Skeletal muscle satellite cell (primary cell): ENCODE results near the gene CCR7.

Experiments used
- H3K27me3 ChIP-seq: 2 replicates; pipeline ENCODE4 v1.7.0; 2013; ENCODE audit warnings: low read length; ENCODE audit not compliant: control insufficient read depth, insufficient read depth
- H3K36me3 ChIP-seq: 2 replicates; pipeline ENCODE4 v1.7.0; 2013; ENCODE audit warnings: mild to moderate bottlenecking, control low read depth, low read length; ENCODE audit not compliant: insufficient read depth
- H3K4me1 ChIP-seq: 2 replicates; pipeline ENCODE4 v1.7.0; 2013; ENCODE audit warnings: low read length; ENCODE audit not compliant: control insufficient read depth, insufficient read depth
- H3K4me2 ChIP-seq: 2 replicates; pipeline ENCODE4 v1.7.0; 2013; ENCODE audit warnings: mild to moderate bottlenecking, low read length
- H3K4me3 ChIP-seq: 2 replicates; pipeline ENCODE4 v1.7.0; 2013; ENCODE audit warnings: low read length
- H3K9ac ChIP-seq: 2 replicates; pipeline ENCODE4 v1.7.0; 2013; ENCODE audit warnings: mild to moderate bottlenecking, low read depth, low read length, moderate library complexity
- H3K9me3 ChIP-seq: replicated peaks from 2 replicates; pipeline ENCODE4 v1.7.0; 2013; ENCODE audit warnings: mild to moderate bottlenecking, control low read depth, low read length

The CCR7 gene

DNA sequence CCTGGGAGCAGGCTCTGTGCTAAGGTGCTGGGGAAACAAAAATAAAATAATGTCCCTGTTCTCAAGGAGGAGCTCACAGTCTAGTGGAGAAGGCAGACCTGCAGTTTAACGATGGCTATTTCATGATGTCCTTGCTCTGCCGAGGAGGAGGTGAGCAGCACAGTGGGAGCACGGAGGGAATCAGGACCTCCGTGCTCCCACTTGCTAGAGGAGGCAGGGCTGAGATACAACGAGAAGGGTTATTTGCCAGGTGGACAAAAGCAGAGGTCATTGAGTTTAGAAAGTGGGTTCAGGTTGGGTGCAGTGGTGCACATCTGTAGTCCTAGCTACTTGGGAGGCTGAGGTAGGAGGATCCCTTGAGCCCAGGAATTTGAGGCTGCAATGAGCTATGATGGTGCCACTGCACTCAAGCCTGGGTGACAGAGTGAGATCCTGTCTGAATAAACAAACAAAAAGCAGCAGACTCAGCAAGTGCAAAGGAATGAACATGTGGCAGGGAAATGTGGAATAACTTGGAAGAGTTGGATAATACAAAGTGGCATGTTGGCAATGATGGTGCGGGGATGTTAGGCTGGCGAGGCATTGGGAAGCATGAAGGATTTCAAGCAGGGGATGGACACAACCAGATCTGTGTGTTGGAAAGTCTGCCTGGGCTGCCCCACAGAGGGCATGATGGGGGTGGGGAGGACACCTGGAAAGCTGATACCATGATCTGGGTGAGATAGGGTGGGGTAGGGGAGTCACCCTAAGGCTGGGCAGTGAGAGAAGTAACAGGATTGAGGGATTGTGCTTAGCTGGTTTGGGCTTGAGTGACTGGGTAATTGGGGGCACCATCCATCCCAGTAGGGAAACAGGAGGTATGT is 51.0 kb downstream of the CCR7 start:
- Histone ChIP-seq H3K4me1 (peaks cover 61% of the 10 kb centered on the region), H3K27me3 (no peaks in the 10 kb centered on the region), H3K4me3 (no peak overlapping the region)

GRCh38 chr17:40511667-40512220 is 53.5 kb downstream of the CCR7 start:
- Histone ChIP-seq H3K4me3 (peak overlapping the region; percentile 2), H3K27me3 (no peaks in the 10 kb centered on the region), H3K9ac (peak overlapping the region; percentile 77), H3K4me1 (peaks cover 43% of the 10 kb centered on the region), H3K9me3 (no peaks in the 10 kb centered on the region), H3K36me3 (no peaks in the 10 kb centered on the region), H3K4me2 (peak overlapping the region; percentile 35)

More for the DNA sequence above, 51.0 kb downstream of the CCR7 start:
- no peak overlapping the region for H3K4me2 ChIP-seq
- no peak overlapping the region for H3K9ac ChIP-seq
- H3K9me3 ChIP-seq = no peaks in the 10 kb centered on the region
- no peaks in the 10 kb centered on the region for H3K36me3 ChIP-seq

DNA sequence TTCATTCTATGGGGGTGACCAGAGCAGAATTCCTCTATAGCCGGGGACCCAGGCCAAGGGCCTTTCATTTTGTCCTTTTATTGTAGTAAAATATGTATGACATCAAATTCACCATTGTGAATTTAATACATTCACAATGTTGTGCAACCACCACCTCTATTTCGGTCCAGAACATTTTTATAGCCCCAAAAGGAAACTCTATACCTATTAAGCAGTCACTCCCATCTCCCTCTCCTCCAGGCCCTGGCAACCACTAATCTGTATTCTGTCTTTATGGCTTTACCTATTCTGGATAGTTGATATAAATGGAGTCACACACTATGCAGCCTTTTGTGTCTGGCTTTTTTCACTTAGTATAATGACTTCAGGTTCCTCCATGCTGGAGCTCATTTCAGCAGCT is 54.1 kb downstream of the CCR7 start:
- peak overlapping the region; percentile 2 for H3K4me3 ChIP-seq
- H3K27me3 ChIP-seq = no peaks in the 10 kb centered on the region
- peak overlapping the region; percentile 35 for H3K4me2 ChIP-seq
- H3K9me3 ChIP-seq = no peaks in the 10 kb centered on the region
- H3K9ac ChIP-seq = peak overlapping the region; percentile 77
- H3K4me1 ChIP-seq = peaks cover 37% of the 10 kb centered on the region
- H3K36me3 ChIP-seq = no peaks in the 10 kb centered on the region

- Histone ChIP-seq H3K9me3 (no peaks in the 10 kb centered on the region), H3K4me3 (no peak overlapping the region), H3K9ac (peak overlapping the region; percentile 77), H3K27me3 (no peaks in the 10 kb centered on the region), H3K36me3 (no peaks in the 10 kb centered on the region), H3K4me2 (peak overlapping the region; percentile 43), H3K4me1 (peaks cover 37% of the 10 kb centered on the region)
Measured at GRCh38 chr17:40510328-40510648, 55.0 kb downstream of the CCR7 start.

GRCh38 chr17:40509626-40510327 is 55.5 kb downstream of the CCR7 start:
- peaks cover 37% of the 10 kb centered on the region for H3K4me1 ChIP-seq
- H3K4me3 ChIP-seq = no peak overlapping the region
- peak overlapping the region; percentile 57 for H3K9ac ChIP-seq
- H3K36me3 ChIP-seq = no peaks in the 10 kb centered on the region
- H3K9me3 ChIP-seq = no peaks in the 10 kb centered on the region
- H3K4me2 ChIP-seq = peak overlapping the region; percentile 43
- H3K27me3 ChIP-seq = no peaks in the 10 kb centered on the region

- Histone ChIP-seq H3K4me3 (no peak overlapping the region), H3K9ac (no peak overlapping the region), H3K27me3 (no peaks in the 10 kb centered on the region), H3K36me3 (no peaks in the 10 kb centered on the region), H3K4me2 (no peak overlapping the region), H3K9me3 (no peaks in the 10 kb centered on the region), H3K4me1 (peaks cover 29% of the 10 kb centered on the region)
Measured at GRCh38 chr17:40506786-40507185, 58.5 kb downstream of the CCR7 start.
